Right renal pelvis (tissue), 4 donors: Measurements from ENCODE around the gene IQCF5. TPM values are rescaled to one million over a fixed set of nuclear protein-coding genes. Genes with fewer than 3 reads are reported as not detected.
"Not testable (repeated sequence)": the region's sequence is repeated elsewhere in the genome, so short reads cannot be mapped to it uniquely, and the experiment has no call there.

Experiments
- DNase-seq, 4 donors: peaks; one replicate each; pipeline ENCODE4 v3.0.0-alpha.2; 2013; ENCODE audit warnings: low read depth in 4 of 4, low spot score in 3 of 4, missing footprints in 1 of 4
- polyA plus RNA-seq, 4 donors: library from polyadenylated mRNA; unstranded; fragments of 120-200 nt; gene quantifications; one replicate each; pipeline ENCODE4 v1.2.1, GENCODE V29; 2013; ENCODE audit not compliant: insufficient read length in 4 of 4

Gene IQCF5
- polyA plus RNA-seq, 4 donors: not detected

DNA sequence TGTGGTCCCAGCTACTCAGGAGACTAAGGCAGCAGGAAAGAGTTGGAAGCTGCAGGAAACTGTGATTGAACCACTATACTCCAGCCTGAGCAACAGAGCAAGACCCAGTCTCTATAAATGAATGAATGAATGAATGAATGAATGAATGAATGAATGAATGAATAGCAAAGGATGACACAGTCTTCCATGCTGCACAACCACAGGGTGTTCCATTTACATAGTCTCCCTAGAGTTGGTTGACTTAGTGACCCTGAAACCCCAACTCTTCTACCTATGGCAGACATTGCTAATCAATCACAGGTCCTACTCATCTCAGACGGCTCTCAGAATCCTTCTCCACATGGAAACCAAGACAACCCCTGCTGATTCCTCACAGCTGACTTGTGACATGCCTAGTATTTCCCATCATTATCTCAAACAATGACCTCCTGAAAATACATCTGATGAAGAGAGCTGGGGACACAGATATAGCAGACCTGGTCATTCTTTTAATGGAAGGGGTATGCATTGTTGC, 2.1 kb downstream of the IQCF5 start:
- no peak for DNase-seq

DNA sequence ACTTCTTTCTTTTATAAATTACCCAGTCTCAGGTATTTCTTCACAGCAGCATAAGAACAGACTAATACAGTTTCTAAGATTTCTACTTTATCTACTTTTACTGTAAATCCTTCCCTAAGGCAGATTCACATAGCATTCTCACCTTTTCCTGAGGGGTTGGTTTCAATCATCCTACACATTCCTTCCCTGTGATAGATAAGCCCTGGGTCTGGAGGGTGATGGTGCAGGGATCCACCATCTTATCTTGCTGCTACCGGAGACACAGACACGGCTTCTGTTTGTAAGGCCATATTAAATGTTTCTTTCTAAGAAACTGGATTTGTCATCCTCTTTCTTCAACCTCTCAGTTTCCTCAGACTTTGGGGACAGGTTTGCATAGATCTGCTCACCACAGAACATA, 6.1 kb downstream of the IQCF5 start:
- no peak for DNase-seq

- DNase-seq: not testable (repeated sequence)
These were observed 6.5 kb downstream of the IQCF5 start for GRCh38 chr3:51868896-51869295.

GRCh38 chr3:51862886-51863285, 12.5 kb downstream of the IQCF5 start:
- no peak for DNase-seq

GRCh38 chr3:51860703-51861665, 14.4 kb downstream of the IQCF5 start, which contains the start of gene IQCF2:
TSS of gene IQCF2 (plus strand) at chr3:51861615. CDS start at chr3:51861667, 52 bp downstream.
- no peak for DNase-seq

GRCh38 chr3:51855411-51855810, 20.0 kb downstream of the IQCF5 start:
- not testable (repeated sequence) for DNase-seq

DNA sequence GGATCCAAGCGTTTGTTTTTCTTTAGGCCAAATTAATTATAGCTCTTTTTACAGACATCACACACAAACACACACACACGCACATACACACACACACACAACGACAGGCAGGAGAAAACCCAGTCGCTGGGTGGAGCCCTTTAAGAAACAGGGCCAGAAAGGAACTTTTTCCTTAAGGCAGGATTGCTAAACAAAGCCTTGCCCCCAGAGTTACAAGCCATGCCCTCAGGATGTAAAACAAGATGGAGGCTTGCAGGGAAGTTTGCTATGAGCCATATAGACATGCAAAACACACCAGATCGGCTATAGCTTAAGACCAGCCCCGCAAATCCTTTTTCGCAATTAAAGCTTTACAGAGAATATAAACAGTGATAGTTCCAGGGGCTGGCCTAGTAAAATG, 30.3 kb downstream of the IQCF5 start:
- no peak for DNase-seq

DNA sequence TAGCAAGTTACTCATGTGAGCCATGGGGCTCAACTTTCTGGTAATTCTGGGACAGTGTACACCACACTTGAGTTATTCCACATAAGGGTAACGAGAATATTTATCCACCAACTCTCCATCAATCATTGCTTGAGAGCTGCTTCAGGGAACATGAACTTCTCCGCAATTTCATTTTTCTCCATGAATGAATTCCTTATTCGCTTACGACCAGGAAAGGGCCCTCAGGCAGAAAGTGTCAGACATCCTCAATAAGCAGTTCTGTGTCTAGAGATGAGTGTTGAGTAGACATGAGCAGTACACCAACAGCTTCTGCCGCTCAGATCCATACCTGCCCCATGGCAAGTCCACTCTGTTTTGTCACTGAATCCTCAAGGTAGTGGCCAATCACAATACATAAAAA, 38.8 kb downstream of the IQCF5 start:
- DNase-seq: no peak

DNA sequence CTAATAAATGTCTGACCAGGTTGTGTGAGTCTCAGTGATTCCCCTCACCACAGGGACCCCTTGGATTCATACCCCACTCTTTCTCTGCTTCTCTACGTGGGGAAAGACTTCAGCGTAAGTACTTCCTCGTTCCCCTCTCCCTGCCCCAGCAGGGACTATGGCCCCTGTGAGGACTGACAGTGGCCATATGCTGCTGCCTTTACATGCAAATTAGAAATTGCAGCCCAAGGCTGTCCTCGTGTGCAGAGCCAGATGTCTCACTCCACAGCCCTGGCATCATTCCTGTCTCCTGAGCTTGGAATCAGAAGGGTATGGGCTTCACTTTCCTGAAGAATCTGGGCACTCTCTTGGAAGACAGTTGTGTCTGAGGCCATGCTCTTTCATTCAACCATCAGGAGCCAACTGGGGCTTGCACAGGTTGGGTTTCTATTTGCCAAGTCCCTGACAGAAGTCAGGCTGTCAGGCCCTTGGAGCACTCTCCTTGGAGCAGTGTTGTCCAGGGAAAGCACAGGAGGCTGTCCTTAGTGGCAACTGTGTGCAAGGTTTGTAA, 44.5 kb downstream of the IQCF5 start:
- DNase-seq: no peak

- DNase-seq: no peak
These were observed 45.1 kb downstream of the IQCF5 start for GRCh38 chr3:51830345-51830744.

- no peak for DNase-seq
These were observed 47.1 kb downstream of the IQCF5 start for GRCh38 chr3:51828297-51828696.

Other genes with a start within 250 kb of the IQCF5 start
- gene TEX264, start 204.3 kb downstream of the IQCF5 start, polyA plus RNA-seq: 10 to 100 TPM; 59.2 to 70.5 (median 65.1) TPM
- gene GRM2, start 168.5 kb downstream of the IQCF5 start, polyA plus RNA-seq: under 1 TPM; 0.46 to 0.69 (median 0.62) TPM
- gene IQCF6, start 96.4 kb downstream of the IQCF5 start, polyA plus RNA-seq: not detected
- not detected for gene IQCF2, start 14.0 kb downstream of the IQCF5 start, polyA plus RNA-seq
- gene IQCF1, start 27.8 kb upstream of the IQCF5 start, polyA plus RNA-seq: not detected
- 10 to 100 TPM; 17.6 to 22.6 (median 19.9) TPM for gene RRP9, start 66.3 kb upstream of the IQCF5 start, polyA plus RNA-seq
- gene PARP3, start 66.8 kb upstream of the IQCF5 start, polyA plus RNA-seq: 10 to 100 TPM; 16.0 to 19.6 (median 17.2) TPM
- under 1 TPM; 0.30 to 0.68 (median 0.40) TPM for gene GPR62, start 79.8 kb upstream of the IQCF5 start, polyA plus RNA-seq
- gene PCBP4, start 91.9 kb upstream of the IQCF5 start, polyA plus RNA-seq: 10 to 100 TPM; 53.6 to 68.2 (median 56.2) TPM
- 10 to 100 TPM; 80.5 to 95.6 (median 90.7) TPM for gene ABHD14B, start 98.4 kb upstream of the IQCF5 start, polyA plus RNA-seq
- gene ABHD14A, start 99.5 kb upstream of the IQCF5 start, polyA plus RNA-seq: 10 to 100 TPM; 24.1 to 34.7 (median 26.9) TPM
- 100 to 1,000 TPM; 102 to 142 (median 115) TPM for gene ACY1, start 107.9 kb upstream of the IQCF5 start, polyA plus RNA-seq
- 1,000 to 10,000 TPM; 1,532 to 1,899 (median 1,617) TPM for gene RPL29, start 120.3 kb upstream of the IQCF5 start, polyA plus RNA-seq
- 10 to 100 TPM; 16.7 to 20.0 (median 18.4) TPM for gene DUSP7, start 181.0 kb upstream of the IQCF5 start, polyA plus RNA-seq